Activated T-cell treated with anti-CD3 and anti-CD28 coated beads for 24 hours (primary cell): ENCODE measurements around the gene MAP4K3.
"Not testable (repeated sequence)": the region's sequence is repeated elsewhere in the genome, so short reads cannot be mapped to it uniquely, and the experiment has no call there.

ENCODE experiments used
- DNase-seq: peaks from one replicate; pipeline ENCODE4 v3.0.0-alpha.2; 2020; ENCODE audit warnings: low read depth

MAP4K3 gene

DNA sequence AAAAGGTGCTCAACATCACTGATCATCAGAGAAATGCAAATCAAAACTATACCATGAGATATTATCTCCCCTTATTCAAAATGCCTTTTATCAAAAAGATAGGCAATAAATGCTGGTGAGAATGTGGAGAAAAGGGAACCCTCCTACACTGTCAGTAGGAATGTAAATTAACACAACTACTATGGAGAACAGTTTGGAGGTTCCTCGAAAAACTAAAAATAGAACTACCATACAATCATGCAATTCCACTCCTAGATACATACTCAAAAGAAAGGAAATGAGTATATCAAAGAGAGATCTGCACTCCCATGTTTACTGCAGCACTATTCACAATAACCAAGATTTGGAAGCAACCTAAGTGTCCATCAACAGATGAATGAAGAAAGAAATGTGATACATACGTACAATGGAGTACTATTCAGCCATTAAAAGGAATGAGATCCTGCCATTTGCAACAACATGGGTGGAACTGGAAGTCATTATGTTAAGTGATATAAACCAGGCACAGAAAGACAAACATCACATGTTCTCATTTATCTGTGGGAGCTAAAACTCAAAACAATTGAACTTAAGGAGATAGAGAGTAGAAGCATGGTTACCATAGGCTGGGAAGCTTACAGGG lies 63.8 kb downstream of the MAP4K3 start:
- DNase-seq, result no peak

DNA sequence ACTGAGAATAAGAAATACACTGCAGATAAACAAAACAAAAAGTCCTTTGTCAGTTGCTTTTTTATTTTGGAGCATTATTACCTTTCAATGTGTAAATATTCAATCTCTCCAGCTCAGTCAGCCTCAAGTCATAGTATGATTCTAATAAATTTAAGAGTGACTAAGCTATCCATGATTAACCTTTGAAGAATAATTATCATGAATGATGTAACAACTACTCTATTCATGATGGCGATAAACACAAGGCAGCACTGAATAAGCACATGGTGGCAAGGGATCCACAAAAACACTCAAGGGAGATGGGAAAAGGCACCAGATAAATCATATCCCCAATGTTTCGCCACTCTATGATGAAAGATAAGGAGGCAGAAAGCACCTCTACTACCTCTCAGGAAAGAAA lies 67.0 kb downstream of the MAP4K3 start:
- DNase-seq, result no peak

GRCh38 chr2:39368846-39369245 lies 68.2 kb downstream of the MAP4K3 start:
- DNase-seq, result no peak

DNA sequence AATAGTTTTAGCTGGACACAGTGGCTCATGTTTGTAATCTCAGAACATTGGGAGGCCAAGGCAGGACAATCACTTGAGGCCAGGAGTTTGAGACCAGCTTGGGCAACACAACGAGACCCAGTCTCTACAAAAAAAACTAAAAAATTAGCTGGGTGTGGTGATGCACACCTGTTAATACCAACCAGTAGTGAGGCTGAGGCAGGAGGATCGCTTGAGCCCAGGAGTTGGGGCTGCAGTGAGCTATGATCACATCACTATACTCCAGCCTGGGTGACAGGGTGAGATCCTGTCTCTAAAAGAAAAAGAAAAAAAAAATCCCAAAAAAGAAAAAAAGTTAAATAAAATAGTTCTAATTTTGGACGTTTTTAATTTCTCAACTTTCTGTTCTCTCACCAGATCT lies 68.7 kb downstream of the MAP4K3 start:
- no peak for DNase-seq

DNA sequence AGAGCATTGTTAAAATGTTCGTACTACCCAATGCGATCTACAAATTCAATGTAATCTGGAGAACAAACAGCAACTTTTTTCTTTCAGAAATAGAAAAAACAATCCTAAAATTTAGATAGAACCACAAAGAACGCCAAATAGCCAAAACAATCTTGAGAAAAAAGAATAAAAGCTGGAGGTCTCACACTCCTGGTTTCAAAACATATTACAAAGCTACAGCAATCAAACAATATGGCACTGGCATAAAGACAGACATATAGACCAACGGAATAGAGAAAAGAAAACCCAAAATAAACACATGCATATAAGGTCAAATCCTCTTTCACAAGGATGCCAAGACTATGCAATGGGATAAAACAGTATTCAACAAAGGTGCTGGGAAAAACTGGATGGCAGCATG lies 74.5 kb downstream of the MAP4K3 start:
- no peak for DNase-seq

DNA sequence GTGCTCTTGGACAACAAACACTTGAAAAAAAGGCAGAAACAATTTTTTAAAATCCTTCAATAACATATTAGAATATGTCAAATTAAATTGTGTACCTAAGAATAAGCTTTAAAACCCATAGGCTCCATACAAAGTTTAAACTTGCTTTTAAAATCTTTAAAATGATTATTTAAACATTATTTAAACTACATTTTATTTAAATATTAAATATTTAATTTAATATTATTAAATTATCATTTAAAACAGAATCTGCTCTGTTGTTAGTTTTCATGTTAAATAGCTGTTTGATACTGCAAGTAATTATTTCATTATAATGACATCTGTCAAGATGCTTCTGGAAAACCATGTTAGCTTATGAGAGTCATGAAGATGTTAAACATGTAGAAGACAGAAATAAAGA lies 75.6 kb downstream of the MAP4K3 start:
- no peak for DNase-seq

DNA sequence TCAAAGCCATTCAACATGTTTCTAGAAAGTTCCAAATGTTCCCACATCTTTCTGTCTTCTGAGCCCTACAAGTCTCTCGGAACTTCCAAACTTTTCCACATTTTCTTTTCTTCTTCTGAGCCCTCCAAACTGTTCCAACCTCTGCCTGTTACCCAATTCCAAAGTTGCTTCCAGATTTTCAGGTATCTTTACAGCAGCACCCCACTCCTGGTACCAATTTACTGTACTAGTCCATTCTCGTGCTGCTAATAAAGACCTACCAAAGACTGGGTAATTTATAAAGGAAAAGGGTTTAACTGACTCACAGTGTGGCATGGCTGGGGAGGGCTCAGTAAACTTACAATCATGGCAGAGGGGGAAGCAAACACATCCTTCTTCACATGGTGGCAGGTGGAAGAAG lies 76.7 kb downstream of the MAP4K3 start:
- not testable (repeated sequence) for DNase-seq

DNA sequence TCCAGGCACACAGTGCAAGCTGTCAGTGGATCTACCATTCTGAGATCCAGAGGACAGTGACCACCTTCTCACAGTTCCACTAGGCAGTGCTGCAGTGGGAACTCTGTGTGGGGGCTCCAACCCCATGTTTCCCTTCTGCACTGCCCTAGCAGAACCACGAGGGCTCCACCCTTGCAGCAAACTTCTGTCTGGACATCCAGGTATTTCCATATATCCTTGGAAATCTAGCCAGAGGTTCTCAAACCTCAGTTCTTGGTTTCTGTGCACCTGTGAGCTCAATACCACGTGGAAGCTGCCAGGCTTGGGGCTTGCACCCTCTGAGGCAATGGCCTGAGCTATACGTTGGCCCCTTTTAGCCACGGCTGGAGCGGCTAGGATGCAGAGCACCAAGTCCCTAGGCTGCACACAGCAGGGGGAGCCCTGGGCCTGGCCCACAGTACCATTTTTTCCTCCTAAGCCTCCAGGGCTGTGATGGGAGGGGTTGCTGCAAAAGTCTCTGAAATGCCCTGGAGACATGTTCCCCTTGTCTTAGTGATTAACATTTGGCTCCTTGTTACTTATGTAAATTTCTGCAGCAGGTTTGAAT lies 77.5 kb downstream of the MAP4K3 start:
- DNase-seq, result no peak

DNA sequence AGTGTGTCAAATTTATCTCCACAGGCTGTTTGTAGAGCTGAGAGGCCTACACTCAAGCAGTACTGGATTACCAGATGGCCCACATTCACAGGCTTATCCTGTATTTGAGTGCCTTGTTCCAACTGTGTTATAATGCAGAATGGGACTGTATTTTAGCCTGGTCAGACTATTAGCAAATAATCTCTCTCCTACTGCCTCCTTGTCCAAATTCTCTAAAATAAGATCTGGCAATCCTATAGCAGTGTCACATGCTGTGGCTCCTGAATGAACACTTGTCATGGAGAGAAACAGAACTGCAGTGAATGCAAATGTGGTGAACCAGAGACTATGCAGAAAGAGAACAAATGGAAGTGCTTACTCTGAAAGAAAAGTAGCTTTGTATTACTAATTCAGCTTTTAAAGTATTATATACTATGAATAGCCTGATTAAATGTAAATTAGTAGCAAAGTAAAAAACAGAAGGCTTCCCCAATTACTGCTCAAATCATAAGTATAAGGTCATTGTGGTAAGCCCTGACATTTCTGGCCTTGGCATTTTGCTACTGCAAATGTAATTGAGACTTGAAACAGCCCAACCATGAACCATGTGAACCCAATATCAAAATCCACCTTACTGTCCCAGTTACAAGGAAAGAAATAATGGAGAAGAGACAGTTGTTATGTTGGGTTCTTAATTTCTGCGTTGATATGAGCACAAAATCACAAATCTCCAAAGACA lies 80.0 kb downstream of the MAP4K3 start:
- DNase-seq, result no peak

GRCh38 chr2:39350658-39351057 lies 86.4 kb downstream of the MAP4K3 start:
- no peak for DNase-seq

GRCh38 chr2:39338502-39338901 lies 98.6 kb downstream of the MAP4K3 start:
- DNase-seq, result no peak

GRCh38 chr2:39335930-39336329 lies 101.2 kb downstream of the MAP4K3 start:
- DNase-seq, result no peak

DNA sequence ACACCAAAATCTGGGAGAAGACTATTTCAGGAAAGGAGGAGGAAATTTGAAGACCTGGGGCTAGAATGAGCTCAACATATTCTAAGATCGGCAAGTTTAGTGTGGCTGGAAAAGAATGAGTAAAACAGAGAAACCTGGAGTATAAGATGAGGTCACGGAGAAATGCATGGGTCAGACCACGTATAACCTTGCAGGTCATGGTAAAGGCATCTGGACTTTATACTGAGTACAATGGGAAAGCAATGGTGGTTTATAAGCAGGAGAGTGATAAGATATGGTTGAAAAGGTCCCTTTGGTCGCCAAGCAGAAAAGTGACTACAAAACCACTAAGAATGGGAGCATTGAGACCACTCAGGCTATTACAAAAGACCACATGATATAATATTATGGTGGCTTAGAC lies 102.1 kb downstream of the MAP4K3 start:
- DNase-seq, result no peak

DNA sequence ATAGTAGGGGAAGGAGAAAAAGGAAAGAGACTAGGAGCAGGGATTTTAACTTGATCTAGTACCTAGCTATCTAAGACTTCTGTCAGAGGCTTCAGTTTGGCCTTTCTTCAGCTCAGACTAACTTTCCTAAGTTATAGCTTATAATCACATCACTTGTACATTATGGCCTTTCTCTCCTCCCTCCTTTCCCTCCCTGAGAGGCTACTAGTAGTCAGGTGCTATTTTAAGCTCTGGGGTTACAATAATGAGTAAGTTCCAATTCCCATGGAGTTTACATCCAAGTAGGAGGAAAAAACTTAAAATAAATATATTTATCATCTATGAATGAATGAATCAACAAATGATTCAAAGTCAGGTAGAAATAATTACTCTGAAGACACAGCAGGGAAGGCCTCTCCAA lies 102.6 kb downstream of the MAP4K3 start:
- DNase-seq, result no peak

GRCh38 chr2:39326644-39327043 lies 110.4 kb downstream of the MAP4K3 start:
- no peak for DNase-seq

DNA sequence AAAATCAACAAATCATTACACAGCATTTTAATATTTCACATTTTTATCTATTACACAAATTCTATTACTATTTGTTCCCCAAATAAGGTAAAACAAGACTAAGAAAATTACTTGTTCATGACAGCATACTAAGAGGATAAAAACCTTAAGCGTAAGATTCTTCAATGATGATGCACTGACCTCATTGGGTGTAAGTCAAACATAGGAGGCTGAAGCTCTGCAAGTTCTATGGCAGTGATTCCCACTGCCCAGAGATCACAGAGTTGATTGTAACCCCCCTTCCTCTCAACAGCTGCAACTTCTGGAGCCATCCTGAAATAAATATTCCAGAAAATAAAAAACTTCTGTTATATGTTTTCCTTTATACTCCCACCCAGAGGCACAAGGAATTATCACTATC lies 111.1 kb downstream of the MAP4K3 start:
- DNase-seq, result no peak

GRCh38 chr2:39321056-39322035 lies 115.7 kb downstream of the MAP4K3 start:
- DNase-seq, result not testable (repeated sequence)

DNA sequence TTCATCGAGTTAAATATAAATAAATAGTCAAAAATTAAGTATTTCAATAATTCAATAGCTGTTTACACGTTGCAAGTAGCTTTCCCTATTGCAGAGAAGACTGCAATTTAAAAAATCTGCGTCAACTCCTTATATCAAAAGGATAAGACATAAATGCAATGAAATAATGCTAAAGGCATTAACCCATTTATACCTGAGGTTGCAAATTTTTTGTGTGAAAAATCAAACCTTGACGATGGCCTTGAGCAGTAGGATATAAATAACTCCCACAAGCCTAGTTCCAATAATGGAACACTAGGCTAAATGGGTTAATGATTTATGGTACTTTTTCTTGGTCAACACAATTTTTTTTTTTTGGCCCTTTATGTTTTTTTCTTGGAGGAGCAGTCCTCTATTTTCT lies 116.9 kb downstream of the MAP4K3 start:
- DNase-seq, result no peak

DNA sequence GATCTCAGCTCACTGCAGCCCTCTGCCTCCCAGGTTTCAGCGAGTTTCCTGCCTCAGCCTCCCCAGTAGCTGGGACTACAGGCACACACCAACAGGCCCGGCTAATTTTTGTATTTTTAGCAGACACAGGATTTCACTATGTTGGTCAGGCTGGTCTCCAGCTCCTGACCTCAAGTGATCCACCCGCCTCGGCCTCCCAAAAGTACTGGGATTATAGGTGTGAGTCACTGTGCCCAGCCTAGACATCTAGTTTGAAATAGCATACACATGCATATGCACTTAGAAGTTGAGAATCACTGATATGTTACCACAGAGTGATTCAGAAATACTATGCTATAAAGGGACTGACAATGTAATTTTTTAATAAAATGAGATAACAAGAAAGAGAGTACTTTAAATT lies 123.5 kb downstream of the MAP4K3 start:
- DNase-seq, result no peak

- no peak for DNase-seq
These were observed 125.6 kb downstream of the MAP4K3 start for GRCh38 chr2:39311469-39311868.

DNA sequence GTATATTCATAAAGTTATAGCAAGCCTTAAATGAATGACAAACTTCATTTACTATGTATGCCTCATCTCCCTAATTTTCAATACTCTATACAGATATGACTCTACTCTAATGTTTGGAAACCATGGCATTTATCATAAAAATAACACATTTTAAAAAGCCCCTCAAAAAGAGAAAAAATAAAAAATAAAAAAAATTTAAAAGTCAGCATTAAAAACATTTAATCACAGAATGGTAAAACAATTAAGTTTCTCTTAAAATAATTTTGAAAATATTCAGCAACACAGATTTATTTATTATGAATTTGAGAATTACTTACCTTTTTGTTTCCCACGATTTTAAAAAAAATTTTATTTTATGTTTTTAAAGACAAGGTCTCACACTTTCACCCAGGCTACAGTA lies 128.3 kb downstream of the MAP4K3 start:
- no peak for DNase-seq

DNA sequence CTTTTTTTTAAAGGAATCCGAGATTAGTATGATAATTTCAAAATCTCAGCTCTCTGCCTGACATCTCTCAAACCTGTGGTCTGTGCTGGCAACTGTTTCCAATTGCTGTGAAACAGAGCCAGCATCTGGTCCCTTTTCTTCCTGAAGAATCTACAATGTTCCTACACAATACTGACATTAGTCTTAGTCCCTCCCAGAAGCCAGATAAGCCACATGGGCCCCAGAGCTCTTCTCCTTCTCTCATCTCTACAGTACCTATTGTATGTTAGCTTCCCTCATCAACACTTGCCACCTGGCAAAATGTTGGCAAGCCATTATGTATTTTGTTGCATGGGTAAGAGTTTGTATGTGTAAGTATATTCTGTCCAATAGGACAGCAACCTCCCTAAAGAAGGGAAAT lies 130.5 kb downstream of the MAP4K3 start:
- no peak for DNase-seq

DNA sequence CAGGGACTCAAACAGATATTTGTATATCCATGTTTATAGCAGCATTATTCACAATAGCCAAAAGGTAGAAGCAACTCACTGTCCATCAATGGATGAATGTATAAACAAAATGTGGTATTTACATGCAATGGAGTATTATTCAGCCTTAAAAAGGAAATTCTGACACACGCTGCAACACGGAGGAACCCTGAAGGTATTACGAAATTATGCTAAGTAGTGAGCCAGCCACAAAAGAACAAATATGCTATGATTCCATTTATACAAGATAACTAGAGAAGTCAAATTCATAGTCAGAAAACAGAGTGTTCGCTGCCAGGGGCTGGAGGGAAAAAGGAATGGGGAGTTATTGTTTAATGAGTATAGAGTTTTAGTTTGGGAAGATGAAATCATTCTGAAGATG lies 132.4 kb downstream of the MAP4K3 start:
- DNase-seq, result no peak
